ENCODE data around the gene CYP4A11. TPM values are rescaled to one million over a fixed set of nuclear protein-coding genes. Genes with fewer than 3 reads are reported as not detected.

Gene CYP4A11
- total RNA-seq, 2 experiments from 2014 or later: not detected

Other genes with a start within 250 kb of the CYP4A11 start
- gene EFCAB14, start 222.4 kb downstream of the CYP4A11 start, total RNA-seq: 10 to 100 TPM; 77.4 to 84.2 TPM
- not detected for gene CYP4B1, start 142.4 kb downstream of the CYP4A11 start, total RNA-seq
- not detected for gene CYP4X1, start 82.2 kb upstream of the CYP4A11 start, total RNA-seq
- gene CYP4Z1, start 125.8 kb upstream of the CYP4A11 start, total RNA-seq: not detected
- not detected for gene CYP4A22, start 196.0 kb upstream of the CYP4A11 start, total RNA-seq
- not detected for gene PDZK1IP1, start 248.6 kb upstream of the CYP4A11 start, total RNA-seq